HG03432 (cell line): ENCODE measurements around the gene HMG20B.

ENCODE experiments used
- ATAC-seq: cut with Tn5 transposase; IDR thresholded peaks from one replicate; pipeline ENCODE4 v1.9.1; 2021; ENCODE audit warnings: mild to moderate bottlenecking, moderate library complexity; ENCODE audit not compliant: unreplicated experiment

Gene HMG20B

DNA sequence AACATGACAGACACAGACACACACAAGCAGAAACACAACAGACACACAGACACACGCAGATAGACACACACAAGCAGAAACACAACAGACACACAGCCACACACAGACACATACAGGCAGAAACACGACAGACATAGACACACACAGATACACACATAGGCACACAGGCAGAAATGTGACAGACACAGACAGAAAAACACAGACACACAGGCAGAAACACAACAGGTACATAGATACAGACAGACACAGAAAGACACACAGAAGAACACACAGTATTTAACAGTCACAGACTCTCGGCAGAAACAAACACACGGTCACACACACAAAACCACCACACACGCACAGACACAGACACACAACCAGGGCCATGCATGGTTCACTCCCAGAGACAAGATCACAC, 33.0 kb downstream of the HMG20B start:
- no peak for ATAC-seq

DNA sequence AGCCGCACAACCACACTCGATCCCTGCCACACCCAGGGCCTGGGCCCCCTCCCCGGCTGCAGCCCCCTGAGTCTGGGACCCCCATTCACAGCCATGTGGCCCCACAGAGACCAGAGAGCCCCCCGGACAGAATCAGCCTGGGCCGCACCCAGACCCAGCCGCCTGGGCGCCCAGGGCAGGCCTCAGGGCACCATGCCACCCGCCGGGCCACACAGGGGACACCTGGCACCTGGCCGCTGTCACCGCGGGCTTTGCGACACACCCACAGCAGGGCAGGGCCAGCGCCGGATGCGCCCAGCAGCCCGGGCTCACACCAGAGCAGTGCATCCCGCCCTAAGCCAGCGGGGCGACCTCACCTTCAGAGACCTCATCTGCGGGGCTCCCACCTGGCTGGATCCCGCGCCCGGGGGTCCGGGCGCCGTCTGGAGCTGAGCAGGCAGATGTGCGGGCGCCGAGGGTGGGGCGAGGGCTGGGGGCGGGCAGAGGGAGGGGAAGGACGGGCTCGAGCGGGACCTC, 33.5 kb downstream of the HMG20B start:
- no peak for ATAC-seq

DNA sequence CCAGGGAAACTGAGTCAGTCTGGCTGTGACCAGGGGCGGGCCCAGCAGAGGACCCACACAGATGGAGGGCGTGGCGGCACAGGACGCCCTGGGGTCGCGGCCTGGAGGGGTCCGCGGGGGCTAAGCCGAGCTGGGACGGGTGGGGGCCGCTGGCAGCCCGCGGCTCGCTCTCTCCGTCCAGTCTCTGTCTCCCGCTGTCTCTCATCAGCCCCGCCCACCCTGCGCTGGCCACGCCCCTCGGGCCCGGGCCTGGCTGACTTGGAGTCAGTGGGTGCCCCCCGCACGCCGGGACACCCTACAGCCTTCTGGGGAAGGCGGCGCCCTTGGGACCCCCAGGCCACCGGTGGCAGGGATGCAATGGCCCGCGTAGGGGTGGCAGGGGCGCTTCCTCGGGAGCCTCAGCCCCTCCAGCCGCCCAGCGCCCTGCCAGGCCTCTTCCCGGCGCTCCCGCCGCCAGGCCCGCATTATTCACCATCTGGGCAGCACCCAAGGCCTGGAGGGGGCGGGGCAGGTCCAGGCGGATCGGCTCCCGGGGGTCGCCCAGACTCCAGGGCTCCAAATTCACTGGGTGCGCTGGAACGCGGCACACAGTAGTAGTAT, 34.0 kb downstream of the HMG20B start, which contains the start of gene TBXA2R:
Gene TBXA2R (minus strand): TSS at position 186 of the 600 bp plus-strand sequence. CDS start 6,241 bp downstream, outside the sequence.
- ATAC-seq: no peak

DNA sequence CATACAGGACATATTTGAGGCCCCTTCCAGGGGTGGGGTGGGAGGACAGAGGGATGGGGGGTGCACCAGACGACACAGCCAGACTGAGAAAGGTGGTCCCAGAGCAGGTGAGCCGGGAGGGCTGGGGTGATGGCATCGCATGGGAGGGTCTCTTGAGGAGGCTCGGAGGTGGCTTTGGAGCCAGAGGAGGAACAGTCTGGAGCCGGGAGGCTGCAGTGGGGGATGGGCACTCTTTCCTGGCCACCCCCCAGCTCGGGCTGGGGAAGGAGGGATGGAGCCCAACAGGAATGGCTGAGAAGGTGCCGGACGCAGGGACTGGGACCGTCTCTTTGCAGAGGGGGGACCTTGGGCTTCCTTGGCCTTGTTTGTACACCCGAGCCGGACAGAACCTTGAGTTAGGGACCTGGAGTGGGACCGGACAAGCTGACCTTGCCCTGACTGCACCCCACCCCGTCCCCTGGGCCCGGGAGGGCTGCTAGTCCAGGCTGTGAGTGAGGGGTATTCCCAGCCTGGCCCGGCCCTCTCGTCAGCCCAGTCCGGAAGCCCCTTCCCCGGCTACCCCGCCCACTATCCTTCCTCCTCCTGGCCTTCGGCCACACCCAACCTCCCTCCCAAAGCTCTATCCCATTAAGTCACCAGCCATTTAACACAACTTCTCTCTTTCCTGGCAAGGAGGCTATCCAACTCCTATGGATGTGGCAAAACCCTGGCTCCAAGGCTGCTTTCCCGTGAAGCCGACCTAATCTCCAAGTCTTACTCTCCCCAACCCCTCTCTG, 34.7 kb downstream of the HMG20B start:
- no peak for ATAC-seq

DNA sequence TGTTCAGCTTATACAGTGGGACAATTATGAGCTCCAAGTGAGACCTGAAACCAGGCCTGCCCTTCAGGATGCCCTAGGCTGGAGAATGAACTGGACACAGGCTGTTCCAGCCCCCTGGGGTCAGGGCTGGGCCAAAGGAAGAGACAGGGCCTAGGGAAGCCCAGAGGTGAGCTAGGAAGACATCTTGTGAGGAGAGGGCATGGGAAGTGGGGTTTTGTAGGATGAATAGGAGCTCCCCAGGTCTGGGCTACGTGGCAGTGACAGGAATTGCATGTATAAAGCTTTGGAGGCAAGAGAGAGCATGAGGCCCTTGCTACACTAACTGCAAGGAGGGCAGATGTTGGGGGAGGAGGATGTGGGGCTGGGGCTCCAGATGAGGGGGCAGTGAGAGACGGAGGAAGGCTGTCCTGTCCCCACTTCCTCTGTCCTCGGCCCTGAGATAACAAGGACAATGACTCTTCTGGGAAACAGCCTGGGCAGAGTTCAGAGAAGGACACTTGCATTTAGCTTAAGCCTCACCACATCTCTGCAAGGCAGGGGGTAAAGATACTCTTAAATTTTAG, 35.4 kb downstream of the HMG20B start:
- no peak for ATAC-seq

GRCh38 chr19:3608750-3609322, 36.1 kb downstream of the HMG20B start:
- no peak for ATAC-seq

GRCh38 chr19:3609779-3610719, 37.3 kb downstream of the HMG20B start:
- no peak for ATAC-seq

DNA sequence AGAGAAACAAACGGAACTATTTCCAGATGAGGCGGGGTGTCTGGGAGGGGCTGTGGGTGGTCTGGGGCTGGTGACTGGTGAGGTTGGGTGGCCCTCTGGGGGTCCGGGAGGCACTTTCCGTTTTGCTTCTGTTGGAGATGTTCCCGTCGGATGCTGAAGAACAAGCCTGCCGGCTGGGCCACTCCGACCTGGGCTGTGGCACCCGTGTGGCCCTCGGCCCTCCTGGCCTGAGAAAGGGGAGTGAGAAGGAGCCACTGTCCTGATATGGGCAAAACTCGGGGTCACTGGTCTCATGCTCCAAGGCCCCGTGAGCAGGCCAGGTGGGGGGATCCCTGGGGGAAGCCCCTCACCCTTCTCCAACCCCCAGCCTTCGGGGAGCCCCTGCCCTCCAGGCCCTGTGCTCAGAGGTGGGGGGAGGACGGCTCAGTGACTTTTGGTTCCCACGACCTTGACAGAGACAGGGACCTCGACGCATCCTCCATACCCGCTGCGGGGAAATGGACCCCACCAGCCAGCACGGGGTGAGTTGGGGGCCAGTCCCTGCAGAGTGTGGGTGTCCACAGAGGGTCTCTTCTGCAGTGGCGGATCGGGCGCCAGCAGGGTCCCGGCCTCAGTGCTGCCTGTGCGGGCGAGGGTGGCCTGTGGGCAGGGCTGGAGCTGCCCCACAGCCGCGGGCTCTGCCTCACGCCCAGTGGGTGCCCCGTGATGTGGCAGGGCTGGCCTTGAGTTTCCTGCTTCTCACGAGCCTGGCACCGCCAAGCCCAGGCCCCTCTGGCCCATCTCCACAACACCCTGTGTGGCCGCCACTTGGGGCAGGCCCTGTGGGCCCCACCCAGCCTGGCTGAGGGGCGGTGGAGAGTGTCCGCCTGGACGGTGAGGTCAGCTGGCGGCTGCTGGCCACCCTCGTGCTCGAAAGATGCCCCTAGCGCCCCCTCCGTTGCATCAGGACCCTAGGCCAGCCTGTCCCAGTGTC, 38.3 kb downstream of the HMG20B start:
- ATAC-seq: no peak

DNA sequence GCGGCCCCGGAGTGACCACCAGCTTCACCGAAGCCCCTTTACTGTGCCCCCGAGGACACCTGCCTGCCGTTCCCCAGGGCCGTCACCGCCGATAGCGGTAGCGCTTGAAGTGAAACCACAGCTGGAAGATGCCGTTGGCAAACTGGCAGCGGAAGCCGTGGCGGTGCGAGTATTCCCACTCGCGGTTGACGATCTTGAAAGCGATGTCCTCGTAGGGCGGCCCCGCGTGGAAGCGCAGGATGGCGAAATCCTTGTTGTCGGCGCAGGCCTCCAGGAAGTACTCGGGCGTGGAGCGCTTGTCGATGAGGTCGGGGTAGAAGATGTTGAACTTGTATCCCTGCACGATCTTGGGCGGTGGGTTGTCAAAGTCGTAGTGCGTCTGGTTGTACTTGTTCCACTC, 39.1 kb downstream of the HMG20B start:
- no peak for ATAC-seq

- no peak for ATAC-seq
Observed at GRCh38 chr19:3612330-3612729, 39.6 kb downstream of the HMG20B start.

GRCh38 chr19:3612901-3613741, 40.4 kb downstream of the HMG20B start:
- no peak for ATAC-seq

- ATAC-seq: no peak
Observed at GRCh38 chr19:3613818-3614661, 41.3 kb downstream of the HMG20B start.

- ATAC-seq: no peak
Observed at GRCh38 chr19:3614858-3615505, 42.2 kb downstream of the HMG20B start.

GRCh38 chr19:3615524-3616135, 42.9 kb downstream of the HMG20B start:
- no peak for ATAC-seq

- no peak for ATAC-seq
Observed at GRCh38 chr19:3617463-3617862, 44.7 kb downstream of the HMG20B start.

- no peak for ATAC-seq
Observed at GRCh38 chr19:3618144-3618810, 45.5 kb downstream of the HMG20B start.
